Ovary (tissue), 9 donors: Measurements from ENCODE around the gene GALNTL6. TPM values are rescaled to one million over a fixed set of nuclear protein-coding genes. Genes with fewer than 3 reads are reported as not detected.

Source experiments
- DNase-seq, 5 donors: peaks; one replicate each; pipeline ENCODE4 v3.0.0-alpha.2; 2019 to 2020
- H3K27ac ChIP-seq, 2 donors: fragments of 200-600 bp; one replicate each; pipeline versions ENCODE4 v1.5.1 to v1.8.0; 2019 to 2022
- H3K27me3 ChIP-seq: fragments of 200-600 bp; one replicate; pipeline ENCODE4 v1.8.0; 2022
- H3K36me3 ChIP-seq: fragments of 200-600 bp; sonication (generic); one replicate; pipeline ENCODE4 v1.5.1; 2019
- H3K4me1 ChIP-seq: one replicate; pipeline ENCODE4 v1.8.1; 2013; ENCODE audit warnings: mild to moderate bottlenecking, moderate library complexity; ENCODE audit not compliant: insufficient read depth
- H3K4me3 ChIP-seq: fragments of 200-600 bp; sonication (generic); one replicate; pipeline ENCODE4 v1.5.1; 2017
- H3K9me3 ChIP-seq, 2 donors: fragments of 200-600 bp in 1 of 2; sonication (generic) in 1 of 2; one replicate each; pipeline versions ENCODE4 v1.5.1 to v1.8.1; 2013 to 2019; ENCODE audit warnings: mild to moderate bottlenecking in 1 of 2, moderate library complexity in 1 of 2
- CTCF ChIP-seq, 3 donors: fragments of 450-650 bp in 2 of 3; fragments of 200-600 bp in 1 of 3; IDR thresholded peaks; one replicate each; pipeline versions ENCODE4 v1.5.1 to v1.8.0; 2016 to 2022; ENCODE audit warnings: antibody characterized with exemption in 3 of 3, mild to moderate bottlenecking in 1 of 3
- EP300 ChIP-seq: sonication (generic); formaldehyde crosslinking; IDR thresholded peaks from one replicate; pipeline ENCODE4 v1.6.1; 2017; ENCODE audit warnings: antibody characterized with exemption
- POLR2A ChIP-seq: fragments of 450-650 bp; IDR thresholded peaks from one replicate; pipeline ENCODE4 v1.6.1; 2017; ENCODE audit warnings: antibody characterized with exemption, mild to moderate bottlenecking, moderate library complexity
- WGBS, 3 donors: extraction: QIAGEN DNeasy Blood & Tissue Kit in 1 of 3; methylation state at CpG; one replicate each; pipeline versions ENCODE4 v1.1.5 to v1.1.7; 2013 to 2017; 5-methylcytosine and 5-hydroxymethylcytosine counted together
- intact Hi-C, 4 donors: fragments of 100-400 bp; cut with DNase I; formaldehyde crosslinking; loops; one replicate each; pipeline versions ENCODE4 v1.11.0 to v1.15.1; 2022 to 2023
- polyA plus RNA-seq, 2 donors: library from polyadenylated mRNA; stranded (reverse); fragments of 200-250 nt in 1 of 2; fragments of 350-450 nt in 1 of 2; fragmentation: Illumina TruSeq in 1 of 2; extraction: RNeasy Lipid Tissue Mini Kit (QIAGEN cat#74804) in 1 of 2; gene quantifications; one replicate each; pipeline ENCODE4 v1.2.3, GENCODE V29; 2013 to 2014
- total RNA-seq, 7 donors: library from RNA; depleted of rRNA in 2 of 7; stranded (reverse); fragments of >200 nt in 2 of 7; fragmentation: NEBNext Ultra II Directional in 3 of 7; extraction: Animal tissue kit (Norgen Biotek cat#: 25700) in 3 of 7; gene quantifications; one replicate each; pipeline versions ENCODE4 v1.1.0 to v1.2.4, GENCODE V29; 2016 to 2023
- donor health status: DM: no; HTN: no; CAD: no; lungs with moderate emphysema.
- donor health status: DM: no; HTN: no; CAD: no.
- donor health status: Bipolar disorder and iron deficiency.
- donor health status: DM: yes; HTN: yes; CAD: no.
- donor health status: DM: no; HTN: no; CAD: no.
- donor health status: DM: yes; HTN: yes; CAD: no.

GALNTL6 gene
- total and polyA plus RNA-seq, 9 donors = 0.11 to 1.8 TPM; not detected in 7

DNA sequence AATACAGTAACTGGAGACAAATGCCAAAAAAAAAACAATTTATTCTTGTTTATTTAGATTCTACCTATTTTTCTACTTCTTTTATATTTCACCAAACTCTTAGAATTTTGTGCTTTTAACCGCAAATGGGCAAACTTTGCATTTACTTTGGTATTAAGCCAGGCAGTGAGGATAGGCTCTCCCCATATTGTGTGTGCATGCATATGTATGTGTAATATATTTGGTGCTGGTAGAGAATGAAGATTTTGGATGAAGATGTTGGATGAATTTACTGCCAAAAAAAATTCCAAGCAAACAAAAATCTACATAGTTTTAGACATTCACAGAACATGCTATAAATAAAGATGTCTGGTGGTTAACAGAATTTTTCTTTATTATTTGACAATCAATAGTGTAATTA, 30.3 kb downstream of the GALNTL6 start:
- Histone ChIP-seq H3K27ac (no peak overlapping the region), H3K9me3 (no peaks in the 10 kb centered on the region), H3K4me1 (no peaks in the 10 kb centered on the region), H3K36me3 (no peaks in the 10 kb centered on the region), H3K4me3 (no peak overlapping the region), H3K27me3 (no peaks in the 10 kb centered on the region)
- TF ChIP-seq POLR2A (no peak), EP300 (no peak), CTCF (IDR thresholded peaks at IDR 0.05) (no peak)
- DNase-seq = no peak
- intact Hi-C loops = no loop called here
- WGBS, 3 donors = 87 to 97% (median 94%) methylated on average over 1 of the region's 1 CpG

GRCh38 chr4:171846232-171846631, 33.0 kb downstream of the GALNTL6 start:
- Histone ChIP-seq H3K36me3 (no peaks in the 10 kb centered on the region), H3K4me1 (no peaks in the 10 kb centered on the region), H3K9me3 (no peaks in the 10 kb centered on the region), H3K4me3 (no peak overlapping the region), H3K27ac (no peak overlapping the region), H3K27me3 (no peaks in the 10 kb centered on the region)
- WGBS, 3 donors = 45 to 55% (median 51%) methylated on average over 2 of the region's 2 CpGs
- TF ChIP-seq POLR2A (no peak), CTCF (IDR thresholded peaks at IDR 0.05) (no peak), EP300 (no peak)
- intact Hi-C loops = no loop called here
- DNase-seq = no peak

GRCh38 chr4:171846893-171847292, 33.7 kb downstream of the GALNTL6 start:
- Histone ChIP-seq H3K27ac (no peak overlapping the region), H3K9me3 (no peaks in the 10 kb centered on the region), H3K4me1 (no peaks in the 10 kb centered on the region), H3K27me3 (no peaks in the 10 kb centered on the region), H3K36me3 (no peaks in the 10 kb centered on the region), H3K4me3 (no peak overlapping the region)
- 79 to 84% (median 83%) methylated on average over 2 of the region's 2 CpGs for WGBS, 3 donors
- TF ChIP-seq POLR2A (no peak), EP300 (no peak), CTCF (IDR thresholded peaks at IDR 0.05) (no peak)
- DNase-seq = no peak
- intact Hi-C loops = no loop called here

DNA sequence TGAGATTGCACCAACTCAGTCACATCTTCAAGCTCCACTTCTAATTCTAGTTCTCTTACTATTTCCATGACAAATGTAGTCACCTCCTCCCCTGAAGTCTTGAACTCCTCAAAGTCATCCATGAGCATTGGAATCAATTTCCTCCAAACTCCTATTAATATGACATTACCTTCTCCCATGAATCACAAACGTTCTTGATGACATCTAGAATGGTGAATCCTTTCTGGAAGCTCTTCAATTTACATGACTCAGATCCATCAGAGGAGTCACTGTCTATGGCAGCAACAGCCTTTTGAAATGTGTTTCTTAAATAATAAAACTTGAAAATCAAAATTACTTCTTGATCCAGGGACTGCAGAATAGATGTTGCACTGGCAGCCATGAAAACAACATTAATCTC, 34.5 kb downstream of the GALNTL6 start:
- H3K4me1 ChIP-seq = no peaks in the 10 kb centered on the region
- no peaks in the 10 kb centered on the region for H3K36me3 ChIP-seq
- 66 to 72% (median 67%) methylated on average over 1 of the region's 1 CpG for WGBS, 3 donors
- no peaks in the 10 kb centered on the region for H3K27me3 ChIP-seq
- no peak overlapping the region for H3K4me3 ChIP-seq
- no peak for DNase-seq
- H3K9me3 ChIP-seq = no peaks in the 10 kb centered on the region
- H3K27ac ChIP-seq = no peak overlapping the region
- intact Hi-C loops = no loop called here
- TF ChIP-seq EP300 (no peak), POLR2A (no peak), CTCF (IDR thresholded peaks at IDR 0.05) (no peak)
